ENCODE data around the gene NKIRAS1.

NKIRAS1 gene

DNA sequence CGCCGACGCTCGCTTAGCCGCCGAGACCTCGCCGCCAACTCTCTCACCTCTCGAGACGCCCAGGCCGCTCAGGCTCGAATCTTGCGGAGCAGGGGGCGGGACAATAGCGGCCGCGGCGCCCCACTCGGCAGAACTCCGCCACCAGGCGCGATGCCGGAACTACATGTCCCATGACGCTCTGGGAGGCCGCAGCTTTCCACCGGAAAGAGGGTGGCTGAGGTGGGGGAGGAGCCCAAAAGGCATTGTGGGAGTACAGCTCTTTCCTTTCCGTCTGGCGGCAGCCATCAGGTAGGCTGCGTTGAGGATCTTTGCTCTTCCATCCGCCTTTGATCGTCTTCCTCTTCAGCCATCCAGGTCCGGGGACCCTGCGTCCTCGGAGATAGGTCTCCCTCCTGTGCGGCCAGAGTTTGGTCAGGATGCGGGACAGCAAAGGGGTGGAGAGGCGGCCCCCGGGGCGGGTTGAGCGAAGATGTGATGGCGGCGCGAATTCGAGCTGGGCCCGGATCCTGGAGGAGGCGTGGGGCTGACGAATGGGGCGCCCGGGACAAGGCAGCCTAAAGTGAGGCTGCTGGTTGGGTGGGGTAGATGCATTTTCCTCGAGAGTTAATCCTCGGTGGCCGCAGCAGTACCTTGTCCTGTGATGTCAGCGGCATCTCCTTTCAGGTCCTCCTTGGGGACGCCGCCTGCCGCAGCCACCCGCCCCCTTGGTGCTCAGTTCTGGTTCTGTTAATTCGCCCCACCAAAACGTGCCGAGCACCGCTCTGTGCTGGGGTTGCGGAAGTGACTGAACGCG, at the start of gene NKIRAS1, which contains the start of gene RPL15:
Gene NKIRAS1, minus strand, starts transcription at position 105 of the 793 bp plus-strand sequence. CDS start 6,086 bp downstream, outside the sequence.
Gene RPL15, plus strand, starts transcription at position 247 of the 793 bp plus-strand sequence. CDS start 728 bp downstream, outside the sequence.
- DNase-seq: peak; percentile 94

GRCh38 chr3:23966328-23966727, 49.5 kb upstream of the NKIRAS1 start:
- DNase-seq: no peak

GRCh38 chr3:23964537-23965235, 47.9 kb upstream of the NKIRAS1 start:
- DNase-seq: no peak

- DNase-seq: no peak
Observed at GRCh38 chr3:23961913-23962312, 45.1 kb upstream of the NKIRAS1 start.

DNA sequence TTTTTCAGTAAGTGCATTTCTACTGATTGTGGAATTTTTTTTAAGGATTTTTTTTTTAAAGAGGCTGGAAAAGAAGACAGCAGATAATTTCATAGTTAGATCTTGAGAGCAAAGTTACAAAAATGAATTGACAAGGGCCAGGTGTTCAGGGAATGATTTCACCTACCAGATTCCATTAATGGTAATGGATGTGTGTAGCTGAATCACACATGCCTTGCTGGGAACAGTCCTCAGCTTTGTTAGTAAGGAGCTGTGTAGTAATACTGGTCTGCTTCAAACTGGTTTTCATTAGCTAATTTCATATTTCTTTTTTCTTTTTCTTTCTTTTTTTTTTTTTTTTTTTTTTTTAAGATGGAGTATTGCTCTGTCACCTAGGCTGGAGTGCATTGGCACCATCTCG, 44.3 kb upstream of the NKIRAS1 start:
- no peak for DNase-seq

- DNase-seq: no peak
Observed at GRCh38 chr3:23960649-23961048, 43.9 kb upstream of the NKIRAS1 start.

- DNase-seq: no peak
Observed at GRCh38 chr3:23959135-23959900, 42.5 kb upstream of the NKIRAS1 start.

- no peak for DNase-seq
Observed at GRCh38 chr3:23956701-23957100, 39.9 kb upstream of the NKIRAS1 start.

DNA sequence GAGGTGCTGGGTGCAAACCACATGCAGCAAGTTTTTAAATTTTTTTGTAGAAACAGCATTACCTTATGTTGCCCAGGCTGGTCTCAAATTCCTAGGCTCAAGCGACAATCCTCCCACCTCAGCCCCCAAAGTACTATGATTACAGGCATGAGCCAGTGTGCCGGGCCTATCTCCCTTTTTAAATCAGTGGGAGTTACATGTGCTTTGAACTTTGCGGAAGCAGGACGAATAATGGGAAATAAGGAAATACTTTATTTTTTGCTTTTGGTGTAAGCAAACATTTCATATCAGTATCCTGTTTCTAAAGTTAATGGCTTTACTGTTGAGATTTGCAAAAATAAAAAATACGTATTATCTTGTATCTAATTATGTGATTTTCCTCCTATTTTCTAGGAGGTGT, 37.4 kb upstream of the NKIRAS1 start:
- DNase-seq: no peak

GRCh38 chr3:23953523-23953922, 36.7 kb upstream of the NKIRAS1 start:
- DNase-seq: no peak

DNA sequence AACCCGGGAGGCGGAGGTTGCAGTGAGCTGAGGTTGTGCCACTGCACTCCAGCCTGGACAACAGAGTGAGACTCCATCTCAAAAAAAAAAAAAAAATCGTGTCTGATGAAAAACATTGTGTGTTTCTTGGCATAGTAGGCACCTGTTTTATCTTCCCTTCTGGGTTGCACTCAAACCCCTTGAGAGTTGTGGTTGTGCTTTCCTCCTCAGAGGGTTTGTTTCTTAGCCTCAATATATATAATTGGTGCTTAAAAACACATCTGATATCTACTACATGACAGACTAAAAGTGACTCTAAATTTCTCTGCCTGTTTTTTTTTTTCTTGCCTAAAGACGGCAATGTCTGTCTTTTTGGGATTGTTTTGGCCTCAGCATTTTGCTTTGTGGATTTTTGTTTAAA, 35.9 kb upstream of the NKIRAS1 start:
- no peak for DNase-seq

GRCh38 chr3:23950293-23950692, 33.5 kb upstream of the NKIRAS1 start:
- no peak for DNase-seq

GRCh38 chr3:23949784-23950183, 33.0 kb upstream of the NKIRAS1 start:
- DNase-seq: peak; percentile 16 to 37

GRCh38 chr3:23948761-23949160, 32.0 kb upstream of the NKIRAS1 start:
- no peak for DNase-seq

- peak; percentile 88 to 91 for DNase-seq
Observed at GRCh38 chr3:23945913-23946687, 29.3 kb upstream of the NKIRAS1 start.

GRCh38 chr3:23945663-23945912, 28.8 kb upstream of the NKIRAS1 start:
- DNase-seq: no peak

GRCh38 chr3:23944861-23945662, 28.3 kb upstream of the NKIRAS1 start, which contains the start of gene NR1D2:
NR1D2 (plus strand) TSS chr3:23945286; CDS start chr3:23945579, 293 bp downstream.
- peak; percentile 45 to 79 for DNase-seq

DNA sequence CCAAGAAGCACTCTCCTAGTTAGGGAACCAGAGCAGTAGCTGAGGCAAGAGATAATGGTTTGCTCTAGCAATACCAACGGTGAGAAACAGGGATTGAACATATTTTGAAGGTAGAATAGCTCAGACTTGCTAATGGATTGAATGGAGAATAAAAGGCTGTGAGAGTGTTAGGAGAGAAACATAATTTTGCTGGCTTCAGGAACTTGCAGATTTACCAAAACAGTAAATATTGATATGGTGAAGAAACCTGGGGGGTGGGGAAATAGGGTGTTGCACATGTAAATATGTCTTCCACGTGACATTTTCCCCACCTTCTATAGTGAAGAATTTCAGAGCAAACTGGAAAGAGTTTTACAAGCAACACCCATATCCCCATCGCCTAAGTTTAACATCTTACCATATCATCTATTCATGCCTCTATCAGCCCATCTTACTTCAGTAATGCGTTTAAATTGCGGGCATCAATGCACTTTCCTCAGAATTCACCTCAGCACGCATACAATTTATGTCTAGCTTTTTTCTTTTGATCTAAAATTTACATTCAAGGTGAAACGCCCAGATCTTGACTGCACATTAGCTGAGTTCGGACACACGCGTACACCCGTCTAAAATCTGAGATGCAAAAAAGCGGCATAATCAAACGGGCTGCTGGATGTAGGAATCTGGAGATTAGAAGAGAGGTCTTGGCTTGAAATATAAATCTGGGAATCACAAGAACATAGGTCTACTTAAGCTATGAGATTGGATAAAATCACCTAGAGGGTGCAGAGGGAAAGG, 27.4 kb upstream of the NKIRAS1 start:
- DNase-seq: no peak

DNA sequence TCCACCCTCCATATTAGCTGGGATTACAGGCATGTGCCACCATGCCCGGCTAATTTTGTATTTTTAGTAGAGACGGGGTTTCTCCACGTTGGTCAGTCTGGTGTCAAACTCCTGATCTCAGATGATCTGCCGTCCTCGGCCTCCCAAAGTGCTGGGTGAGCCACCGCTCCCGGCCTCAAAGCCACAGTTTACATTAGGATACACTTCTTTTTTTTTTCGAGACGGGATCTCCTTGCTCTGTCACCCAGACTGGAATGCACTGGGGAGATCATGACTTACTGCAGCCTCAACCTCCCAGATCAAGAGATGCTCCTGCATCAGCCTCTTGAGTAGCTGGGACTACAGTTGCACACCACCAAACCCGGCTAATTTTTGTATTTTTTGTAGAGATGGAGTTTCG, 25.8 kb upstream of the NKIRAS1 start:
- DNase-seq: no peak

DNA sequence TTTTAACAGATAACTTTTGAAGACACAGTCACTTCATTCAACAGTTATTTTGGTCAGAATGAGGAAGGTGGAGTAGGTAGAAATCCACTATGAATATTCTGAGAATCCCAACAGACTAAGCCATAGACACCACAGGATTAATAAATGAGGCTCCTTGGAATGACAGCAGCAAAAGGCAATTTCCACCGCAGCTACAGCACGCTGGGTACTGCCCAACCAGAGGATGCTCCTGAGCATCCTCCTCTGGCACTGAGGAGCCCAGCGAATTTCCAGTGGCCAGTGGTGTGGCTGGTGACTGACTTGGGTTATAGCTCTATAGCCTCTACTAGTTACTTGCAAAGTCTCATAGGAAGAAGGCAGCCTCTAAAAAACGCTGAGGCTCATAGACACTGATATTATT, 24.6 kb upstream of the NKIRAS1 start:
- no peak for DNase-seq

GRCh38 chr3:23940775-23941174, 24.0 kb upstream of the NKIRAS1 start:
- peak in 1 of 2 experiments; percentile 1 for DNase-seq
